ENCODE results near the gene AUP1.

The AUP1 gene

DNA sequence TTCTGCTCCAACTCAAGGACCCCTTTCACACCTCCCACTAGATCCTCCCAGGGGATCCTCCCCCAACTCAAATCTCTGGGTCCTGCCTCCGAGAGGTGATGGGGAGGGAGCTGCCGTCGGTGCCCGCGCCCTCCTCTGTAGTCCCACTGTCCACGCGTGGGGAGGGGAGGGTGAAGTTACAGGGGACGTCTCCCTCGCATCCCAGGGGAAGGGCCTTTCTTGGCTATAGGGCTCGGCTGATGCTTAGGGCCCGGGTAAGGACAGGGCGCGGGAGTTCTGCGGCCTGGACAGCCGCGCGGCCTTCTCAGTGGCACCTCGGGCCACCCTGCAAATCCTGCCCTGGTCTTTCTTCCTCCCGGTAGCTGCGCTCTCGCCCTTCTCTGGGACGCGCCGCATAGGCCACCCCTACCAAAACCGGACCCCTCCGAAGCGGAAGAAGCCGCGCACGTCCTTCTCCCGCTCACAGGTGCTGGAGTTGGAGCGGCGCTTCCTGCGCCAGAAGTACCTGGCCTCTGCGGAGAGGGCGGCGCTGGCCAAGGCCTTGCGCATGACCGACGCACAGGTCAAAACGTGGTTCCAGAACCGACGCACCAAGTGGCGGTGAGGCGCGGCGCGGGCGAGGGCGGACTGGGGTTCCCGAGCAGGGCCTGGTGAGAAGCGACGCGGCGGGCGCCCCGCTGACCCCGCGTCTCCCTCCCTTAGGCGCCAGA is 14.1 kb downstream of the AUP1 start:
- DNase-seq (ENCODE audit: low read depth): no peak
- TF ChIP-seq, protein P1, sequence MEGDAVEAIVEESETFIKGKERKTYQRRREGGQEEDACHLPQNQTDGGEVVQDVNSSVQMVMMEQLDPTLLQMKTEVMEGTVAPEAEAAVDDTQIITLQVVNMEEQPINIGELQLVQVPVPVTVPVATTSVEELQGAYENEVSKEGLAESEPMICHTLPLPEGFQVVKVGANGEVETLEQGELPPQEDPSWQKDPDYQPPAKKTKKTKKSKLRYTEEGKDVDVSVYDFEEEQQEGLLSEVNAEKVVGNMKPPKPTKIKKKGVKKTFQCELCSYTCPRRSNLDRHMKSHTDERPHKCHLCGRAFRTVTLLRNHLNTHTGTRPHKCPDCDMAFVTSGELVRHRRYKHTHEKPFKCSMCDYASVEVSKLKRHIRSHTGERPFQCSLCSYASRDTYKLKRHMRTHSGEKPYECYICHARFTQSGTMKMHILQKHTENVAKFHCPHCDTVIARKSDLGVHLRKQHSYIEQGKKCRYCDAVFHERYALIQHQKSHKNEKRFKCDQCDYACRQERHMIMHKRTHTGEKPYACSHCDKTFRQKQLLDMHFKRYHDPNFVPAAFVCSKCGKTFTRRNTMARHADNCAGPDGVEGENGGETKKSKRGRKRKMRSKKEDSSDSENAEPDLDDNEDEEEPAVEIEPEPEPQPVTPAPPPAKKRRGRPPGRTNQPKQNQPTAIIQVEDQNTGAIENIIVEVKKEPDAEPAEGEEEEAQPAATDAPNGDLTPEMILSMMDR (IDR thresholded peaks at IDR 0.05; ENCODE audit: control insufficient read depth, insufficient read depth, low read depth, low read length, missing control alignments): no peak
- H3K4me3 ChIP-seq (ENCODE audit: control insufficient read depth, low read depth, low read length): no peak overlapping the region

DNA sequence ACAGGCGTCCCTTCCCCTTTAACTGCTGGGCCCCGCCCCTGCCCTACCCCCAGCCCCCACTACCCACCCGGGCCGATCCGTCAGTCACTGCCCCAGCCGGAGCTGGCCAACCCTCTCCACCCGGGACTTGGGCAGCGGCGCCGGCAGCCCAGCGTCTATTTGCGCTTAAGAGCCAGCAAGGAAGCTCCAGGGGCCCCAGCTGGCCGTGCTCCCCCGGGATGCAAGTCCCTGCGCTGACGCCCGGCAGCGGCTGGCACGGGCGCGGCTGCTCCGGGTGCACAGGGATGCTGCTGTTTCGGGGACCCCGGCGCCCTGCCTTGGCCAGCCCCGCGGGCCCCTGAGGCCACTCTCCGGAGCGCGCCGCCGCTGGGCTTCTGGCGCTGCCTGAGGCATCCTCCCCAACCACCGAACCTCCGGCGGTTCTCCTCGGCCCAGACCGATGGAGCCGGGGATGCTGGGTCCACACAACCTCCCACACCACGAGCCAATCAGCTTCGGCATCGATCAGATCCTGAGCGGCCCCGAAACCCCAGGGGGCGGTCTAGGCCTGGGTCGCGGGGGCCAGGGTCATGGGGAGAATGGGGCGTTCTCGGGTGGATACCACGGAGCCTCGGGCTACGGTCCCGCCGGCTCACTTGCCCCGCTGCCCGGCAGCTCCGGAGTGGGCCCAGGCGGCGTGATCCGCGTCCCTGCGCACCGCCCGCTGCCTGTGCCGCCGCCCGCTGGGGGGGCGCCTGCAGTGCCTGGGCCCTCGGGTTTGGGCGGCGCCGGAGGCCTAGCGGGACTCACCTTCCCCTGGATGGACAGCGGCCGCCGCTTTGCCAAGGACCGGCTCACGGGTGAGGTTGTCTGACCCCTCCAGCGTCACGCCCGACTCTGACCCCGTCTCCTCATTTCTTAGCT is 14.9 kb downstream of the AUP1 start, which contains the start of gene TLX2:
Gene TLX2, plus strand, starts transcription at position 83 of the 903 bp plus-strand sequence. Its CDS starts 357 bp downstream, at position 440.
- H3K4me3 ChIP-seq (ENCODE audit: control insufficient read depth, low read depth, low read length): no peak within 1 kb of the TSS; the same call in 1 of the 2 replicates
- TF ChIP-seq, protein P1 (IDR thresholded peaks at IDR 0.05; ENCODE audit: control insufficient read depth, insufficient read depth, low read depth, low read length, missing control alignments): no peak
- DNase-seq (ENCODE audit: low read depth): no peak

DNA sequence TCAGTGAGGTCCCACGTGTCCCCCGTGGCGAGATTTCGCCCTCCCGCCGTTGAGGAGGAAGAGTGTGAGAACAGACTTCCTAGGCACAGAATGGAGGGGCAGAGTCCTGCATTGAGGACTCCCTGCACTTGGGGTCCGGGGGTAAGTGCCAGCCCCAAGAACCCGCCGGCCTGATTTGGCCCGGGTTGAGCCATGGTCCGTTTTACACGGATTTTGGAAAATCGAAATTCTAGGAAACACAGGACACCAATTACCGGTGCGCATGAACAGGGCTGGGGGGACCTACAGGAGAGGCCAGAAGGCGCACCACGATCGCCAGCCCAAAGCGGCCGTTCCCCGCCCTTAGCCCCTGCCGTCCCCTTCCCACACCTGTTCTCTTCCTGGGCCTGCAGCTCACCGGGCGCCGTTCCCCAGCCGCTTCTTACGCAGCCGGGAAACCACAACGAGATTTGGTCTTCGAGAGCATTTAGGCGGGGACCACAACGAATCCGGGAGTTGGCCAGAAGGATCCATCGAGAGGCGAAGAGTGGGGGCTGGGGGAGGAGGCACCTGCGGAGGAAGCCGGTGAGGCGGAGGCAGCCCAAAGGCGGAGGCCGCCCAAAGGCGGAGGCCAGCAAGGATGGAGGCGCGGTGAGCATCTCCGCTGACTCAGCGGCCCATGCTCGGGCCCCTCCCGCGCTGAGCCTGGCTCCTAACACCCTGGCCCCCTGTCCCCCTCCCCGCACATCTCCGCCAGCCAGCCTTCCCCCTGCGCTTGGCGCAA is 15.7 kb downstream of the AUP1 start:
- TF ChIP-seq, protein P1 (IDR thresholded peaks at IDR 0.05; ENCODE audit: control insufficient read depth, insufficient read depth, low read depth, low read length, missing control alignments): no peak
- DNase-seq (ENCODE audit: low read depth): no peak
- H3K4me3 ChIP-seq (ENCODE audit: control insufficient read depth, low read depth, low read length): no peak overlapping the region; the same call in 1 of the 2 replicates

- TF ChIP-seq, protein P1 (IDR thresholded peaks at IDR 0.05; ENCODE audit: control insufficient read depth, insufficient read depth, low read depth, low read length, missing control alignments): no peak
- H3K4me3 ChIP-seq (ENCODE audit: control insufficient read depth, low read depth, low read length): no peak overlapping the region
- DNase-seq (ENCODE audit: low read depth): no peak
Measured at GRCh38 chr2:74512744-74513604, 16.5 kb downstream of the AUP1 start.

DNA sequence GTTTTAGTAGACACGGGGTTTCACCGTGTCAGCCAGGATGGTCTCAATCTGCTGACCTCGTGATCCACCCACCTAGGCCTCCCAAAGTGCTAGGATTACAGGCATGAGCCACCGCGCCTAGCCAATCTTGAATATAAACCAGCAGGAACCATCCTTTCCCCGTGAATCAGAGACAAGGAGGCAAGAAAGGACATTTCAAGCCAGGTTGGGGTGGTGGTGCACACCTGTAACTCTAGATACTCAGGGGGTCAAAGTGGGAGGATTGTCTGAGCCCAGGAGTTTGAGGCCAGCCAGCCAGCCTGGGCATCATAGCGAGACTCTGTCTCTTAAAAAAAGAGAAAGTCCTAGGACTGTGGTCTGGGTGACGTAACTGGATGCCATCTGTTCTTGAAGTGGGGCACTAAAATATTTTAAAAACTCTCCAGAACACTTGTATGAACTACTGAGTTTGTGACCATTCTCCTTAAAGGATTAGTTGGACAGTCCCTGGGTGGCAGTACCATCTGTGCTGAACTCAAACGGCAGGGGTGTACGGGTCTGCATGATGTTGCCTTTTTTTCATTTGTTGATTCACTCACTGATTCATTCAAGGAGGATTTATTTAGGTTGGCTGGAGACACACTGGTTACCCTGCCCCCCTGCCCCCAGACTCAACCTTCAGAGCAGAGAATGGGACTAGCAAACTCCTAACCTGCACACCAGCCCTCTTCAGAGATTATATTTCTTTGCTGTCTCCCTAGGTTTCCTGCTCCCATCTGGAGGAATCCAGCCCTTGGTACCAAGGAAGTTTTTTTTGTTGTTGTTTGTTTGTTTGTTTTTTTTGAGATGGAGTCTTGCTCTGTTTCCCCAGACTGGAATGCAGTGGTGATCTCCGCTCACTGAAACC is 18.2 kb downstream of the AUP1 start:
- DNase-seq (ENCODE audit: low read depth): no peak
- TF ChIP-seq, protein P1 (IDR thresholded peaks at IDR 0.05; ENCODE audit: control insufficient read depth, insufficient read depth, low read depth, low read length, missing control alignments): no peak

More for the DNA sequence above, 18.2 kb downstream of the AUP1 start:
- no peak overlapping the region for H3K4me3 ChIP-seq (ENCODE audit: control insufficient read depth, low read depth, low read length)
